HT1080 (cell line): Measurements from ENCODE around the gene ADAMTSL4. TPM values are rescaled to one million over a fixed set of nuclear protein-coding genes. Genes with fewer than 3 reads are reported as not detected.
"Not testable (repeated sequence)": the region's sequence is repeated elsewhere in the genome, so short reads cannot be mapped to it uniquely, and the experiment has no call there.

Experiments used
- DNase-seq: peaks from one replicate; pipeline ENCODE4 v3.0.0-alpha.2; 2015; ENCODE audit warnings: low read depth
- total RNA-seq: library from RNA; depleted of rRNA; stranded (reverse); fragments of >200 nt; shearing (Covaris generic); gene quantifications from 2 replicates; pipeline ENCODE4 v1.2.3, GENCODE V29; 2014

Gene ADAMTSL4
- total RNA-seq, 1 experiment from 2014 or later: 0.06 TPM

GRCh38 chr1:150555198-150555970 is 6.2 kb downstream of the ADAMTSL4 start:
- DNase-seq: no peak

- DNase-seq: no peak
Observed at GRCh38 chr1:150555971-150556865, 7.0 kb downstream of the ADAMTSL4 start.

- DNase-seq: no peak
Observed at GRCh38 chr1:150557065-150557600, 7.9 kb downstream of the ADAMTSL4 start.

- no peak for DNase-seq
Observed at GRCh38 chr1:150557813-150558212, 8.6 kb downstream of the ADAMTSL4 start.

- DNase-seq: no peak
Observed at GRCh38 chr1:150558303-150558704, 9.1 kb downstream of the ADAMTSL4 start.

- no peak for DNase-seq
Observed at GRCh38 chr1:150558761-150559655, 9.8 kb downstream of the ADAMTSL4 start.

- no peak for DNase-seq
Observed at GRCh38 chr1:150559656-150560010, 10.4 kb downstream of the ADAMTSL4 start.

GRCh38 chr1:150560011-150560438 is 10.8 kb downstream of the ADAMTSL4 start:
- peak; percentile 60 for DNase-seq

GRCh38 chr1:150560576-150561253 is 11.5 kb downstream of the ADAMTSL4 start:
- no peak for DNase-seq

GRCh38 chr1:150561254-150561973 is 12.2 kb downstream of the ADAMTSL4 start:
- DNase-seq: peak; percentile 99

- peak; percentile 88 for DNase-seq
Observed at GRCh38 chr1:150561974-150562445, 12.8 kb downstream of the ADAMTSL4 start.

GRCh38 chr1:150562446-150563339 is 13.5 kb downstream of the ADAMTSL4 start:
- DNase-seq: no peak

- peak; percentile 54 for DNase-seq
Observed at GRCh38 chr1:150563340-150564038, 14.3 kb downstream of the ADAMTSL4 start.

GRCh38 chr1:150564051-150564991 is 15.1 kb downstream of the ADAMTSL4 start:
- no peak for DNase-seq

- not testable (repeated sequence) for DNase-seq
Observed at GRCh38 chr1:150565240-150565991, 16.2 kb downstream of the ADAMTSL4 start.
